A549 (cell line): ENCODE data around the gene OBSCN.

Source experiments
- CBX8 ChIP-seq: fragments of 200-600 bp; sonication (generic); IDR thresholded peaks from 2 replicates; pipeline ENCODE4 v1.6.1; 2016
- CHD2 ChIP-seq: fragments of 150-350 bp; IDR thresholded peaks from 2 replicates; pipeline ENCODE4 v1.6.1; 2014; ENCODE audit warnings: low read length; ENCODE audit not compliant: partially characterized antibody
- HDAC2 ChIP-seq: fragments of 200-600 bp; sonication (generic); IDR thresholded peaks from 2 replicates; pipeline ENCODE4 v1.6.1; 2016
- MYC ChIP-seq: IDR thresholded peaks from 2 replicates; pipeline ENCODE4 v1.6.1; 2012; ENCODE audit warnings: mild to moderate bottlenecking, inconsistent platforms, low read length, improper control_type of control experiment, borderline replicate concordance
- POLR2A ChIP-seq: IDR thresholded peaks from 2 replicates; pipeline ENCODE4 v1.6.1; 2012; ENCODE audit warnings: mild to moderate bottlenecking, low read length
- SMC3 ChIP-seq: fragments of >200 bp; sonication (Bioruptor Twin); formaldehyde crosslinking; IDR thresholded peaks from 3 replicates; pipeline ENCODE4 v1.6.1; 2018; ENCODE audit warnings: inconsistent platforms
- TF ChIP-seq, protein P1 (sequence below): fragments of >200 bp; sonication (Bioruptor Twin); formaldehyde crosslinking; IDR thresholded peaks from 3 replicates; pipeline ENCODE4 v1.5.1; 2016
- TF ChIP-seq, protein P2 (sequence below): fragments of 200-600 bp; sonication (generic); IDR thresholded peaks from 2 replicates; pipeline ENCODE4 v1.6.1; 2016; ENCODE audit warnings: antibody characterized with exemption, mild to moderate bottlenecking, moderate library complexity

DNA sequence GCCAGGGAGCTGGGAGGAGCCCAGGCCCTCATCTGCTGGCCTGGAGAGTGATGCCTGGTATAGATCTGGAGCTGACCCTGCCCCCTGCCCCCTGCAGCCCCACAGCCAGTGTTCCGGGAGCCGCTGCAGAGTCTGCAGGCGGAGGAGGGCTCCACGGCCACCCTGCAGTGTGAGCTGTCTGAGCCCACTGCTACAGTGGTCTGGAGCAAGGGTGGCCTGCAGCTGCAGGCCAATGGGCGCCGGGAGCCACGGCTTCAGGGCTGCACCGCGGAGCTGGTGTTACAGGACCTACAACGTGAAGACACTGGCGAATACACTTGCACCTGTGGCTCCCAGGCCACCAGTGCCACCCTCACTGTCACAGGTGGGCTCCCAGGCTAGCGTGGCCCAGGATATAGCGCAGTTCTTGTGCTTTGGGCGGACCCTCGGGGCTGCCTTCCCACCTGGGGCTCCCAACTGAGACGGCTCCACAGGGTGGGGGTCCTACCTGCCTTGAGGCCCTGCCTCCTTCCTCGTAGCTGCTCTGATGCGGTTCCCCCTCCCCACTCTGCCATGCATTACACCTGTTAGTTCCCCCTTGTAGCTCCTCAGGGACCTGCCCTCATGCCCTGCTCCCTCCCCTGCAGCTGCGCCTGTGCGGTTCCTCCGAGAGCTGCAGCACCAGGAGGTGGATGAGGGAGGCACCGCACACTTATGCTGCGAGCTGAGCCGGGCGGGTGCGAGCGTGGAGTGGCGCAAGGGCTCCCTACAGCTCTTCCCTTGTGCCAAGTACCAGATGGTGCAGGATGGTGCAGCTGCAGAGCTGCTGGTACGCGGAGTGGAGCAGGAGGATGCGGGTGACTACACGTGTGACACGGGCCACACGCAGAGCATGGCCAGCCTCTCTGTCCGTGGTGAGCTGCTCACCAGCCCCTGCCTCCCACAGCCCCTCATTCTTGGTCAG, 98.7 kb downstream of the OBSCN start:
- TF ChIP-seq, protein P1, sequence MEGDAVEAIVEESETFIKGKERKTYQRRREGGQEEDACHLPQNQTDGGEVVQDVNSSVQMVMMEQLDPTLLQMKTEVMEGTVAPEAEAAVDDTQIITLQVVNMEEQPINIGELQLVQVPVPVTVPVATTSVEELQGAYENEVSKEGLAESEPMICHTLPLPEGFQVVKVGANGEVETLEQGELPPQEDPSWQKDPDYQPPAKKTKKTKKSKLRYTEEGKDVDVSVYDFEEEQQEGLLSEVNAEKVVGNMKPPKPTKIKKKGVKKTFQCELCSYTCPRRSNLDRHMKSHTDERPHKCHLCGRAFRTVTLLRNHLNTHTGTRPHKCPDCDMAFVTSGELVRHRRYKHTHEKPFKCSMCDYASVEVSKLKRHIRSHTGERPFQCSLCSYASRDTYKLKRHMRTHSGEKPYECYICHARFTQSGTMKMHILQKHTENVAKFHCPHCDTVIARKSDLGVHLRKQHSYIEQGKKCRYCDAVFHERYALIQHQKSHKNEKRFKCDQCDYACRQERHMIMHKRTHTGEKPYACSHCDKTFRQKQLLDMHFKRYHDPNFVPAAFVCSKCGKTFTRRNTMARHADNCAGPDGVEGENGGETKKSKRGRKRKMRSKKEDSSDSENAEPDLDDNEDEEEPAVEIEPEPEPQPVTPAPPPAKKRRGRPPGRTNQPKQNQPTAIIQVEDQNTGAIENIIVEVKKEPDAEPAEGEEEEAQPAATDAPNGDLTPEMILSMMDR = no peak
- no peak for TF ChIP-seq CBX8
- TF ChIP-seq POLR2A = no peak
- TF ChIP-seq CHD2 = no peak
- TF ChIP-seq MYC = no peak
- no peak for TF ChIP-seq HDAC2
- TF ChIP-seq, protein P2, sequence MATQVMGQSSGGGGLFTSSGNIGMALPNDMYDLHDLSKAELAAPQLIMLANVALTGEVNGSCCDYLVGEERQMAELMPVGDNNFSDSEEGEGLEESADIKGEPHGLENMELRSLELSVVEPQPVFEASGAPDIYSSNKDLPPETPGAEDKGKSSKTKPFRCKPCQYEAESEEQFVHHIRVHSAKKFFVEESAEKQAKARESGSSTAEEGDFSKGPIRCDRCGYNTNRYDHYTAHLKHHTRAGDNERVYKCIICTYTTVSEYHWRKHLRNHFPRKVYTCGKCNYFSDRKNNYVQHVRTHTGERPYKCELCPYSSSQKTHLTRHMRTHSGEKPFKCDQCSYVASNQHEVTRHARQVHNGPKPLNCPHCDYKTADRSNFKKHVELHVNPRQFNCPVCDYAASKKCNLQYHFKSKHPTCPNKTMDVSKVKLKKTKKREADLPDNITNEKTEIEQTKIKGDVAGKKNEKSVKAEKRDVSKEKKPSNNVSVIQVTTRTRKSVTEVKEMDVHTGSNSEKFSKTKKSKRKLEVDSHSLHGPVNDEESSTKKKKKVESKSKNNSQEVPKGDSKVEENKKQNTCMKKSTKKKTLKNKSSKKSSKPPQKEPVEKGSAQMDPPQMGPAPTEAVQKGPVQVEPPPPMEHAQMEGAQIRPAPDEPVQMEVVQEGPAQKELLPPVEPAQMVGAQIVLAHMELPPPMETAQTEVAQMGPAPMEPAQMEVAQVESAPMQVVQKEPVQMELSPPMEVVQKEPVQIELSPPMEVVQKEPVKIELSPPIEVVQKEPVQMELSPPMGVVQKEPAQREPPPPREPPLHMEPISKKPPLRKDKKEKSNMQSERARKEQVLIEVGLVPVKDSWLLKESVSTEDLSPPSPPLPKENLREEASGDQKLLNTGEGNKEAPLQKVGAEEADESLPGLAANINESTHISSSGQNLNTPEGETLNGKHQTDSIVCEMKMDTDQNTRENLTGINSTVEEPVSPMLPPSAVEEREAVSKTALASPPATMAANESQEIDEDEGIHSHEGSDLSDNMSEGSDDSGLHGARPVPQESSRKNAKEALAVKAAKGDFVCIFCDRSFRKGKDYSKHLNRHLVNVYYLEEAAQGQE = no peak
- no peak for TF ChIP-seq SMC3
